Uterus (tissue), 2 donors: ENCODE measurements around the gene FAM107A.

Experiments used
- CTCF ChIP-seq, 4 experiments: fragments of 200-600 bp in 2 of 4; fragments of 450-650 bp in 2 of 4; sonication (generic) in 2 of 4; IDR thresholded peaks; one replicate each; pipeline ENCODE4 v1.5.1; 2016 to 2019; ENCODE audit warnings: antibody characterized with exemption in 4 of 4, mild to moderate bottlenecking in 2 of 4, moderate library complexity in 1 of 4
- POLR2A ChIP-seq, 2 donors: fragments of 450-650 bp; IDR thresholded peaks; one replicate each; pipeline ENCODE4 v1.6.1; 2016; ENCODE audit warnings: antibody characterized with exemption in 2 of 2, mild to moderate bottlenecking in 1 of 2, moderate library complexity in 1 of 2

GRCh38 chr3:58514405-58514804, 62.8 kb downstream of the FAM107A start:
- TF ChIP-seq CTCF (IDR thresholded peaks at IDR 0.05) = no peak
- no peak for TF ChIP-seq POLR2A (IDR thresholded peaks at IDR 0.05)
